ENCODE data around the gene SGTA.

- TF ChIP-seq CTCF (IDR thresholded peaks at IDR 0.05 in 2 of 3, conservative IDR thresholded peaks at IDR 0.05 in 1 of 3; ENCODE audit: insufficient read depth in 2 of 3, low read depth in 1 of 3, low read length in 3 of 3) (peak; percentile 89 to 95 (median 93)), MAZ (CRISPR knock-in tag; conservative IDR thresholded peaks at IDR 0.05 in 1 of 2, IDR thresholded peaks at IDR 0.05 in 1 of 2) (peak; percentile 84 to 93)
Measured at GRCh38 chr19:2819540-2820111, 36.6 kb upstream of the SGTA start, which contains the start of gene ZNF554.

Measured in K562 (cell line).